22Rv1 (cell line): ENCODE measurements around the gene RAB6B.

Experiments used
- ZFX ChIP-seq: fragments of 450-650 bp; IDR thresholded peaks from 2 replicates; pipeline ENCODE4 v1.6.1; 2017; ENCODE audit warnings: antibody characterized with exemption, borderline replicate concordance
- TF ChIP-seq, protein P1 (sequence below): fragments of 450-650 bp; IDR thresholded peaks from 2 replicates; pipeline ENCODE4 v1.5.1; 2017; ENCODE audit warnings: mild to moderate bottlenecking

DNA sequence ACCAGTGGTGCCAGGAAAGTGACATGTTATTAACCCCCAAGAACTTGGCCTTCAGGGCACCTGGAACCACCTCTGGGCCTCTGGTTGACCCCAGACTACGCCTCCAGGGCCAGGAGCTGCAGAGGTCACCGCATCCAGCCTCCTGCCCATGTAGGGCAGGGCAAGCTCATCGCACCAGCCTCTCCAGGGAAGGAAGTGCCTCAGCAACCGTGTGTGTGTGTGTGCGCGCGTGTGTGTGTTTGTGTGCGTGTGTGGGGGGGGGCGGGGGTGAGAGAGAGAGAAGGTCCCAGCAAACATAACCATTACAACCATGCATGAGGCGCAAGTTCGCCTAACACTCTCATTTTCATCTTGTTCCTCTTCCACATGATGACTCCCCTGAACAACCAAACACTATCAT lies 31.8 kb downstream of the RAB6B start:
- TF ChIP-seq, protein P1, sequence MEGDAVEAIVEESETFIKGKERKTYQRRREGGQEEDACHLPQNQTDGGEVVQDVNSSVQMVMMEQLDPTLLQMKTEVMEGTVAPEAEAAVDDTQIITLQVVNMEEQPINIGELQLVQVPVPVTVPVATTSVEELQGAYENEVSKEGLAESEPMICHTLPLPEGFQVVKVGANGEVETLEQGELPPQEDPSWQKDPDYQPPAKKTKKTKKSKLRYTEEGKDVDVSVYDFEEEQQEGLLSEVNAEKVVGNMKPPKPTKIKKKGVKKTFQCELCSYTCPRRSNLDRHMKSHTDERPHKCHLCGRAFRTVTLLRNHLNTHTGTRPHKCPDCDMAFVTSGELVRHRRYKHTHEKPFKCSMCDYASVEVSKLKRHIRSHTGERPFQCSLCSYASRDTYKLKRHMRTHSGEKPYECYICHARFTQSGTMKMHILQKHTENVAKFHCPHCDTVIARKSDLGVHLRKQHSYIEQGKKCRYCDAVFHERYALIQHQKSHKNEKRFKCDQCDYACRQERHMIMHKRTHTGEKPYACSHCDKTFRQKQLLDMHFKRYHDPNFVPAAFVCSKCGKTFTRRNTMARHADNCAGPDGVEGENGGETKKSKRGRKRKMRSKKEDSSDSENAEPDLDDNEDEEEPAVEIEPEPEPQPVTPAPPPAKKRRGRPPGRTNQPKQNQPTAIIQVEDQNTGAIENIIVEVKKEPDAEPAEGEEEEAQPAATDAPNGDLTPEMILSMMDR = no peak
- TF ChIP-seq ZFX = no peak
